K562 (cell line): ENCODE data around the gene TMEM108. TPM values are rescaled to one million over a fixed set of nuclear protein-coding genes. Genes with fewer than 3 reads are reported as not detected.

Experiments
- ATAC-seq: fragments of 200-7000 bp; cut with Tn5 transposase; 3 replicates; pipeline ENCODE4 v1.9.1; 2020; ENCODE audit warnings: moderate library complexity
- BruUV-seq: library from RNA; stranded (reverse); fragments of 400-500 nt; replicated peaks from 2 replicates; lab custom pipeline; 2021; lab: Mats Ljungman, UMichigan
- CTCF ChIA-PET: fragments of 300-600 bp; formaldehyde crosslinking; extraction: SDS; loops from one replicate; lab custom pipeline; 2021; ENCODE audit warnings: low intra/inter-chr PET ratio; lab: Yijun Ruan, JAX
- POLR2A ChIA-PET: fragments of 300-600, 350-650 bp; sonication (Branson Sonifier 250); formaldehyde crosslinking; extraction: SDS; loops from one replicate; lab custom pipeline; 2021; ENCODE audit warnings: antibody characterized with exemption, inconsistent platforms; lab: Yijun Ruan, JAX
- DNase-seq, 4 experiments: peaks; one replicate each; pipeline versions ENCODE4 v3.0.0 to v3.0.0-alpha.2; 2011 to 2018; ENCODE audit warnings: low spot score in 3 of 4, mixed read lengths in 3 of 4; ENCODE audit errors: extremely low read depth in 1 of 4
- FAIRE-seq: peaks from 2 replicates; lab custom pipeline; 2011; peaks lifted over from hg19 to GRCh38; lab: Jason Lieb, UNC
- H2AFZ ChIP-seq: 2 replicates; pipeline ENCODE4 v1.6.0; 2011; ENCODE audit warnings: low read depth, low read length, control low read depth, inconsistent platforms
- H3K27ac ChIP-seq: fragments of 200-600 bp; 3 replicates; pipeline ENCODE4 v1.8.0; 2011; ENCODE audit warnings: low read depth, mild to moderate bottlenecking, control low read depth, inconsistent platforms, low read length, moderate library complexity, mixed read lengths; ENCODE audit errors: extremely low read depth
- H3K27me3 ChIP-seq, 2 experiments: fragments of 300-600 bp in 1 of 2; 2 replicates in 1 of 2; 3 replicates in 1 of 2; pipeline versions ENCODE4 v1.6.0 to v1.8.0; 2011; ENCODE audit warnings: inconsistent platforms in 2 of 2, low read length in 2 of 2, mild to moderate bottlenecking in 1 of 2, mixed read lengths in 1 of 2, moderate library complexity in 1 of 2; ENCODE audit not compliant: control insufficient read depth in 2 of 2, insufficient read depth in 2 of 2
- H3K36me3 ChIP-seq: fragments of 300-600 bp; 3 replicates; pipeline ENCODE4 v1.8.0; 2011; ENCODE audit warnings: mild to moderate bottlenecking, low read length, inconsistent platforms; ENCODE audit not compliant: control insufficient read depth, insufficient read depth
- H3K4me1 ChIP-seq, 2 experiments: fragments of 200-600 bp in 1 of 2; replicated peaks in 1 of 2; 2 replicates in 1 of 2; 3 replicates in 1 of 2; pipeline versions ENCODE4 v1.5.1 to v1.8.0; 2011; ENCODE audit warnings: inconsistent platforms in 2 of 2, low read length in 2 of 2, mild to moderate bottlenecking in 1 of 2, mixed read lengths in 1 of 2, moderate library complexity in 1 of 2; ENCODE audit not compliant: control insufficient read depth in 2 of 2, insufficient read depth in 2 of 2
- H3K4me2 ChIP-seq: 2 replicates; pipeline ENCODE4 v1.6.1; 2011; ENCODE audit warnings: low read length, control low read depth, inconsistent platforms, mixed read lengths; ENCODE audit not compliant: insufficient read depth
- H3K4me3 ChIP-seq: fragments of 200-600 bp; sonication (generic), shearing (Covaris generic); 2 replicates; pipeline ENCODE4 v1.5.1; 2016; ENCODE audit warnings: control low read depth, inconsistent platforms
- H3K79me2 ChIP-seq: fragments of 200-600 bp; 3 replicates; pipeline ENCODE4 v1.8.0; 2011; ENCODE audit warnings: low read length, inconsistent platforms; ENCODE audit not compliant: control insufficient read depth, insufficient read depth
- H3K9ac ChIP-seq, 2 experiments: 2 replicates each; pipeline versions ENCODE4 v1.6.0 to v1.6.1; 2011; ENCODE audit warnings: low read depth in 2 of 2, low read length in 2 of 2, control low read depth in 1 of 2, inconsistent platforms in 1 of 2, mild to moderate bottlenecking in 1 of 2, mixed read lengths in 1 of 2; ENCODE audit not compliant: insufficient read depth in 1 of 2
- H3K9me1 ChIP-seq: one replicate; pipeline ENCODE4 v1.6.0; 2011; ENCODE audit warnings: inconsistent platforms, mild to moderate bottlenecking, low read length, moderate library complexity; ENCODE audit not compliant: control insufficient read depth, insufficient read depth
- H3K9me3 ChIP-seq: replicated peaks from 2 replicates; pipeline ENCODE4 v1.5.1; 2011; ENCODE audit warnings: low read depth, low read length, inconsistent platforms; ENCODE audit not compliant: control insufficient read depth, insufficient read depth
- H4K20me1 ChIP-seq: replicated peaks from 2 replicates; pipeline ENCODE4 v1.6.1; 2011; ENCODE audit warnings: low read length, inconsistent platforms, mixed read lengths; ENCODE audit not compliant: control insufficient read depth, insufficient read depth
- DPF2 ChIP-seq: fragments of 450-650 bp; IDR thresholded peaks from 2 replicates; pipeline ENCODE4 v1.6.1; 2016
- E2F3 ChIP-seq: fragments of 250-450 bp; sonication (Bioruptor Pico); IDR thresholded peaks from 2 replicates; pipeline ENCODE4 v1.4.0; 2020; ENCODE audit warnings: mild to moderate bottlenecking
- HMGN3 ChIP-seq: IDR thresholded peaks from 2 replicates; pipeline ENCODE4 v1.6.1; 2011; ENCODE audit warnings: borderline replicate concordance, low read depth, mild to moderate bottlenecking, mixed read lengths, low read length; ENCODE audit not compliant: insufficient read length; ENCODE audit errors: extremely low read depth
- NFE2 ChIP-seq: IDR thresholded peaks from 2 replicates; pipeline ENCODE4 v1.6.1; 2014; ENCODE audit warnings: antibody characterized with exemption, low read depth
- SLC30A9 ChIP-seq: fragments of 250-450 bp; sonication (Bioruptor Pico); IDR thresholded peaks from 2 replicates; pipeline ENCODE4 v1.8.0; 2022; ENCODE audit warnings: mild to moderate bottlenecking, moderate library complexity
- TBL1XR1 ChIP-seq, 2 experiments: IDR thresholded peaks; 2 replicates each; pipeline ENCODE4 v1.6.1; 2012; ENCODE audit warnings: improper control_type of control experiment in 2 of 2, low read length in 2 of 2, mild to moderate bottlenecking in 1 of 2
- TFAM ChIP-seq: fragments of 250-450 bp; sonication (Bioruptor Pico); conservative IDR thresholded peaks from 2 replicates; pipeline ENCODE4 v1.5.0; 2021; ENCODE audit warnings: mild to moderate bottlenecking, moderate library complexity
- ZFP1 ChIP-seq: fragments of 450-650 bp; formaldehyde crosslinking; IDR thresholded peaks from 2 replicates; pipeline ENCODE4 v1.4.0; 2020; ENCODE audit warnings: mild to moderate bottlenecking, mixed read lengths
- ZSCAN29 ChIP-seq: fragments of 450-650 bp; IDR thresholded peaks from 2 replicates; pipeline ENCODE4 v1.6.1; 2017
- WGBS: fragments of 100-300 bp; shearing (Covaris generic); methylation state at CpG from one replicate; pipeline ENCODE4 v1.1.6; 2016; ENCODE audit warnings: low coverage, mixed read lengths; ENCODE audit not compliant: insufficient coverage; ENCODE audit errors: missing lambda C conversion rate; 5-methylcytosine and 5-hydroxymethylcytosine counted together
- in situ Hi-C: fragments of 300-500 bp; cut with MboI; formaldehyde crosslinking; loops from 4 replicates; pipeline ENCODE4 v1.15.0; 2018; ENCODE audit warnings: inconsistent platforms, mixed read lengths
- intact Hi-C: fragments of 100-400 bp; cut with micrococcal nuclease; formaldehyde crosslinking; loops from 2 replicates; pipeline ENCODE4 v1.14.2; 2022
- polyA plus RNA-seq, 8 experiments: library from polyadenylated mRNA; depleted of rRNA in 4 of 8; stranded (reverse) in 5 of 8; unstranded in 3 of 8; fragments of >200 nt; fragmentation: Nextera tagmentation in 2 of 8; fragmentation: Illumina TruSeq in 1 of 8; extraction: Ambion mirVana in 2 of 8; extraction: Trizol in 1 of 8; gene quantifications; 2 replicates each; pipeline versions ENCODE4 v1.2.1 to v1.2.3, GENCODE V29; 2011 to 2014; ENCODE audit warnings: inconsistent platforms in 1 of 8, missing spikeins in 1 of 8
- total RNA-seq, 7 experiments: library from RNA; depleted of rRNA in 6 of 7; stranded (reverse); fragments of >200 nt in 6 of 7; fragmentation: Illumina TruSeq in 2 of 7; extraction: Trizol in 2 of 7; gene quantifications; 2 replicates each; pipeline versions ENCODE4 v1.2.1 to v1.2.3, GENCODE V29; 2011 to 2021; ENCODE audit warnings: low replicate concordance in 1 of 7
- TF ChIP-seq, protein P1 (sequence below): sonication (generic); IDR thresholded peaks from 2 replicates; pipeline ENCODE4 v1.6.1; 2016

Gene TMEM108
- total and polyA plus RNA-seq, 9 of the 15 experiments (the other 6 are each of a cell fraction or from before 2014, with no cell fraction given): 0.65 to 11.1 (median 3.4) TPM

DNA sequence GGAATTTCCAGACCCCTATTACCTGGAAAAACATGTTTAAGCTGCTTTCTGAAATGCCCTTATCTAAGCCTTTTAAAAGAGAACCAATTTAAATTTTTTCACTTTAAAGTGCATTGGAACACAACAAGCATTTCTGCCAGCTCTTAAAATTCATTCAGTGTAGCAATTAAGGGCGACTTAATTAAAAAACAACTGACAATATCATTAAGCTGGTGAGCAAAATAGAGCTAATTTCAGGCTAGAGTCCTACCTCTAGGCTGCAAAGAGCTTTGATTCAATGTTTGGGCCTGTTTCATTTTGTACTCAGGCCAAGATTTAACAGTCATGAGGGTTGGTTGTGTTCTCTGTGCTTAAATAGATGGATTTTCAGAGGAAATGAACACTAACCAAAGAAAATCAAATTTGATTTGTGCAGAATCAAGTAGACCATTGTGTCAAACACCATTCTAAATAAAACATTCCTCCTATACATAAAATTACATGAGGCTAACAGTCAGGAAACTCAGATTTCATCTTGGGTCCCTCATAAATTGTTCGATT lies 114.6 kb downstream of the TMEM108 start:
- WGBS: 33% methylated on average over 2 of the region's 2 CpGs
- intact Hi-C loops: no loop called here
- CTCF ChIA-PET: no interaction called here

DNA sequence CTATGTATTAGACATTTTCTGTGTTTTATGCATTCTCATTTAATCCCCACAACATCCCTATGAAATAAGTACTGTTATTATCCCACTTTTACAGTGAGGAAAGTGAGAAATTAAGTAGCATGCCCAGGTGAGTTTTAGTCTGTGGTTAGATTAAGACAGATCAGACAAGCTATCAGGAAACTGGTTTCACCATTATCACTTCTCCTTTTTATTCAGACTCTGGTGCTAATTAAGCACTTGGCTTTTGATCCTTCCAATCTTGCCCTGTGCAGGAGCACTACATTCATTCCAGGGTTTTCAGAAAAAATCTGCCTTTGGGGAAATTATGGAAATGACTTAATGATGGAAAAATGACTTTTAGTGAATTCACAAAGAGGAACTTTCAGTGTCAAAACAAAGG lies 115.2 kb downstream of the TMEM108 start:
- no peak for ATAC-seq
- FAIRE-seq: no peak
- in situ Hi-C loops (no loop called here), intact Hi-C loops (no loop called here)
- Histone ChIP-seq H3K9me3 (no peaks in the 10 kb centered on the region), H3K9me1 (no peaks in the 10 kb centered on the region), H3K4me3 (no peak overlapping the region), H4K20me1 (no peaks in the 10 kb centered on the region), H3K9ac (no peak overlapping the region), H3K4me2 (no peak overlapping the region), H3K79me2 (no peaks in the 10 kb centered on the region; the same call in 2 of the 3 replicates), H3K36me3 (no peaks in the 10 kb centered on the region), H2AFZ (no peak overlapping the region), H3K4me1 (peaks cover 0 to under 1% of the 10 kb centered on the region in 2 experiments; a peak in 1 of 5 replicates), H3K27ac (no peak overlapping the region), H3K27me3 (no peaks in the 10 kb centered on the region)
- DNase-seq: no peak
- TF ChIP-seq HMGN3 (no peak), E2F3 (CRISPR knock-in tag) (no peak), TFAM (CRISPR knock-in tag) (no peak), DPF2 (no peak), ZSCAN29 (no peak), NFE2 (no peak), ZFP1 (CRISPR knock-in tag) (no peak), TBL1XR1 (IDR thresholded peaks at IDR 0.05; ENCODE audit: low read length in 2 of 2) (no peak)
- TF ChIP-seq, protein P1, sequence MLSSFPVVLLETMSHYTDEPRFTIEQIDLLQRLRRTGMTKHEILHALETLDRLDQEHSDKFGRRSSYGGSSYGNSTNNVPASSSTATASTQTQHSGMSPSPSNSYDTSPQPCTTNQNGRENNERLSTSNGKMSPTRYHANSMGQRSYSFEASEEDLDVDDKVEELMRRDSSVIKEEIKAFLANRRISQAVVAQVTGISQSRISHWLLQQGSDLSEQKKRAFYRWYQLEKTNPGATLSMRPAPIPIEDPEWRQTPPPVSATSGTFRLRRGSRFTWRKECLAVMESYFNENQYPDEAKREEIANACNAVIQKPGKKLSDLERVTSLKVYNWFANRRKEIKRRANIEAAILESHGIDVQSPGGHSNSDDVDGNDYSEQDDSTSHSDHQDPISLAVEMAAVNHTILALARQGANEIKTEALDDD: no peak
- no TSS peak for BruUV-seq
- POLR2A ChIA-PET: no interaction called here
- CTCF ChIA-PET: no interaction called here

More for the DNA sequence above, 114.6 kb downstream of the TMEM108 start:
- in situ Hi-C loops: no loop called here
- Histone ChIP-seq H3K4me2 (no peak overlapping the region), H3K9me3 (no peaks in the 10 kb centered on the region), H4K20me1 (no peaks in the 10 kb centered on the region), H3K9ac (no peak overlapping the region), H3K27ac (no peak overlapping the region), H3K27me3 (no peaks in the 10 kb centered on the region), H3K79me2 (no peaks in the 10 kb centered on the region; the same call in 2 of the 3 replicates), H3K4me1 (no peaks in the 10 kb centered on the region; a peak in 1 of 5 replicates), H3K9me1 (no peaks in the 10 kb centered on the region), H3K4me3 (no peak overlapping the region), H3K36me3 (no peaks in the 10 kb centered on the region), H2AFZ (no peak overlapping the region)
- FAIRE-seq: no peak
- no TSS peak for BruUV-seq
- DNase-seq: no peak
- TF ChIP-seq SLC30A9 (CRISPR knock-in tag) (no peak), E2F3 (CRISPR knock-in tag) (no peak)
- POLR2A ChIA-PET: no interaction called here
- ATAC-seq: no peak
